GM12878 (cell line): ENCODE results near the gene CPNE5. TPM values are rescaled to one million over a fixed set of nuclear protein-coding genes. Genes with fewer than 3 reads are reported as not detected.

Source experiments
- FOXM1 ChIP-seq: IDR thresholded peaks from 2 replicates; pipeline ENCODE4 v1.6.1; 2012; ENCODE audit warnings: low read depth, mild to moderate bottlenecking, inconsistent platforms, low read length, moderate library complexity
- HDAC2 ChIP-seq: fragments of 200-600 bp; sonication (generic); IDR thresholded peaks from 2 replicates; pipeline ENCODE4 v1.6.1; 2017
- JUNB ChIP-seq: IDR thresholded peaks from 2 replicates; pipeline ENCODE4 v1.6.1; 2016; ENCODE audit warnings: antibody characterized with exemption, mild to moderate bottlenecking
- NFXL1 ChIP-seq: fragments of 450-650 bp; IDR thresholded peaks from 2 replicates; pipeline ENCODE4 v1.6.1; 2017; ENCODE audit warnings: antibody characterized with exemption, mild to moderate bottlenecking, borderline replicate concordance
- NR2C1 ChIP-seq: fragments of 450-650 bp; IDR thresholded peaks from 2 replicates; pipeline ENCODE4 v1.6.1; 2017; ENCODE audit warnings: antibody characterized with exemption, mild to moderate bottlenecking, moderate library complexity
- NR2F1 ChIP-seq: fragments of 450-650 bp; conservative IDR thresholded peaks from 2 replicates; pipeline ENCODE4 v1.6.1; 2017; ENCODE audit warnings: mild to moderate bottlenecking
- PML ChIP-seq: IDR thresholded peaks from 2 replicates; pipeline ENCODE4 v1.6.1; 2012; ENCODE audit warnings: low read length, inconsistent platforms
- POLR2AphosphoS2 ChIP-seq: IDR thresholded peaks from 2 replicates; pipeline ENCODE4 v1.6.1; 2011; ENCODE audit warnings: low read depth, mild to moderate bottlenecking, low read length, improper control_type of control experiment, moderate library complexity
- RCOR1 ChIP-seq: conservative IDR thresholded peaks from 2 replicates; pipeline ENCODE4 v1.6.1; 2012; ENCODE audit warnings: low read depth, low read length, improper control_type of control experiment
- RELB ChIP-seq: fragments of 450-650 bp; IDR thresholded peaks from 2 replicates; pipeline ENCODE4 v1.6.1; 2017; ENCODE audit warnings: low read depth, mild to moderate bottlenecking, moderate library complexity
- SKIL ChIP-seq: fragments of 450-650 bp; IDR thresholded peaks from 2 replicates; pipeline ENCODE4 v1.6.1; 2017; ENCODE audit warnings: mild to moderate bottlenecking, low read depth, inconsistent platforms; ENCODE audit not compliant: poor library complexity, severe bottlenecking
- SMAD5 ChIP-seq: IDR thresholded peaks from 2 replicates; pipeline ENCODE4 v1.6.1; 2016; ENCODE audit warnings: antibody characterized with exemption, low read depth
- STAT3 ChIP-seq: IDR thresholded peaks from 2 replicates; pipeline ENCODE4 v1.6.1; 2011; ENCODE audit warnings: low read depth, low read length, improper control_type of control experiment
- TARDBP ChIP-seq: IDR thresholded peaks from 2 replicates; pipeline ENCODE4 v1.6.1; 2016; ENCODE audit warnings: borderline replicate concordance
- ZBTB4 ChIP-seq: fragments of 450-650 bp; formaldehyde crosslinking; IDR thresholded peaks from 2 replicates; pipeline ENCODE4 v1.4.0; 2022; ENCODE audit warnings: mild to moderate bottlenecking, moderate library complexity
- polyA plus RNA-seq, 11 experiments: library from polyadenylated mRNA; depleted of rRNA in 4 of 11; unstranded in 6 of 11; stranded (reverse) in 5 of 11; fragments of >200 nt; fragmentation: Nextera tagmentation in 4 of 11; fragmentation: Illumina TruSeq in 1 of 11; extraction: Ambion mirVana in 4 of 11; extraction: Trizol in 1 of 11; gene quantifications; 1 replicate in 1 of 11; 2 replicates in 10 of 11; pipeline versions ENCODE4 v1.2.1 to v1.2.3, GENCODE V29; 2011 to 2016; ENCODE audit warnings: inconsistent platforms in 2 of 11, missing spikeins in 2 of 11, low read depth in 1 of 11
- total RNA-seq, 4 experiments: library from RNA; depleted of rRNA in 3 of 4; stranded (reverse); fragments of >200 nt in 3 of 4; fragmentation: Illumina TruSeq in 1 of 4; extraction: Trizol in 1 of 4; gene quantifications; 2 replicates each; pipeline versions ENCODE4 v1.2.1 to v1.2.3, GENCODE V29; 2013 to 2021
- TF ChIP-seq, protein P1 (sequence below): fragments of 450-650 bp; IDR thresholded peaks from 2 replicates; pipeline ENCODE4 v1.6.1; 2018; ENCODE audit warnings: mild to moderate bottlenecking, low read depth, moderate library complexity; ENCODE audit not compliant: partially characterized antibody
- TF ChIP-seq, protein P2 (sequence below): fragments of 450-650 bp; IDR thresholded peaks from 2 replicates; pipeline ENCODE4 v1.6.1; 2016; ENCODE audit warnings: mild to moderate bottlenecking
- TF ChIP-seq, protein P3 (sequence below): IDR thresholded peaks from 2 replicates; pipeline ENCODE4 v1.6.1; 2011; ENCODE audit warnings: low read depth, low read length, improper control_type of control experiment, borderline replicate concordance

Gene CPNE5
- total and polyA plus RNA-seq, 10 of the 15 experiments (the other 5 are each of a cell fraction or from before 2014, with no cell fraction given), result 2.4 to 39.1 (median 18.2) TPM

- TF ChIP-seq, protein P1, sequence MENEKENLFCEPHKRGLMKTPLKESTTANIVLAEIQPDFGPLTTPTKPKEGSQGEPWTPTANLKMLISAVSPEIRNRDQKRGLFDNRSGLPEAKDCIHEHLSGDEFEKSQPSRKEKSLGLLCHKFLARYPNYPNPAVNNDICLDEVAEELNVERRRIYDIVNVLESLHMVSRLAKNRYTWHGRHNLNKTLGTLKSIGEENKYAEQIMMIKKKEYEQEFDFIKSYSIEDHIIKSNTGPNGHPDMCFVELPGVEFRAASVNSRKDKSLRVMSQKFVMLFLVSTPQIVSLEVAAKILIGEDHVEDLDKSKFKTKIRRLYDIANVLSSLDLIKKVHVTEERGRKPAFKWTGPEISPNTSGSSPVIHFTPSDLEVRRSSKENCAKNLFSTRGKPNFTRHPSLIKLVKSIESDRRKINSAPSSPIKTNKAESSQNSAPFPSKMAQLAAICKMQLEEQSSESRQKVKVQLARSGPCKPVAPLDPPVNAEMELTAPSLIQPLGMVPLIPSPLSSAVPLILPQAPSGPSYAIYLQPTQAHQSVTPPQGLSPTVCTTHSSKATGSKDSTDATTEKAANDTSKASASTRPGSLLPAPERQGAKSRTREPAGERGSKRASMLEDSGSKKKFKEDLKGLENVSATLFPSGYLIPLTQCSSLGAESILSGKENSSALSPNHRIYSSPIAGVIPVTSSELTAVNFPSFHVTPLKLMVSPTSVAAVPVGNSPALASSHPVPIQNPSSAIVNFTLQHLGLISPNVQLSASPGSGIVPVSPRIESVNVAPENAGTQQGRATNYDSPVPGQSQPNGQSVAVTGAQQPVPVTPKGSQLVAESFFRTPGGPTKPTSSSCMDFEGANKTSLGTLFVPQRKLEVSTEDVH, result no peak
- TF ChIP-seq TARDBP (no peak), RELB (peak; percentile 32; the same call in 1 of the 2 replicates), NR2F1 (peak; percentile 95), RCOR1 (no peak), JUNB (no peak), SMAD5 (no peak), NFXL1 (no peak), POLR2AphosphoS2 (no peak), STAT3 (no peak), ZBTB4 (CRISPR knock-in tag) (no peak), HDAC2 (no peak), FOXM1 (no peak), SKIL (peak; percentile 65), NR2C1 (peak; percentile 35; the same call in 1 of the 2 replicates), PML (no peak)
- TF ChIP-seq, protein P2, sequence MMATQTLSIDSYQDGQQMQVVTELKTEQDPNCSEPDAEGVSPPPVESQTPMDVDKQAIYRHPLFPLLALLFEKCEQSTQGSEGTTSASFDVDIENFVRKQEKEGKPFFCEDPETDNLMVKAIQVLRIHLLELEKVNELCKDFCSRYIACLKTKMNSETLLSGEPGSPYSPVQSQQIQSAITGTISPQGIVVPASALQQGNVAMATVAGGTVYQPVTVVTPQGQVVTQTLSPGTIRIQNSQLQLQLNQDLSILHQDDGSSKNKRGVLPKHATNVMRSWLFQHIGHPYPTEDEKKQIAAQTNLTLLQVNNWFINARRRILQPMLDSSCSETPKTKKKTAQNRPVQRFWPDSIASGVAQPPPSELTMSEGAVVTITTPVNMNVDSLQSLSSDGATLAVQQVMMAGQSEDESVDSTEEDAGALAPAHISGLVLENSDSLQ, result peak; percentile 68; the same call in 1 of the 2 replicates
- TF ChIP-seq, protein P3, sequence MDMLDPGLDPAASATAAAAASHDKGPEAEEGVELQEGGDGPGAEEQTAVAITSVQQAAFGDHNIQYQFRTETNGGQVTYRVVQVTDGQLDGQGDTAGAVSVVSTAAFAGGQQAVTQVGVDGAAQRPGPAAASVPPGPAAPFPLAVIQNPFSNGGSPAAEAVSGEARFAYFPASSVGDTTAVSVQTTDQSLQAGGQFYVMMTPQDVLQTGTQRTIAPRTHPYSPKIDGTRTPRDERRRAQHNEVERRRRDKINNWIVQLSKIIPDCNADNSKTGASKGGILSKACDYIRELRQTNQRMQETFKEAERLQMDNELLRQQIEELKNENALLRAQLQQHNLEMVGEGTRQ, result no peak
Observed at GRCh38 chr6:36752886-36753506, 86.2 kb downstream of the CPNE5 start (continued).
